Measurements from ENCODE around the gene TRAPPC2.

The TRAPPC2 gene

GRCh38 chrX:13693341-13693961 lies 41.0 kb downstream of the TRAPPC2 start:
- H3K4me3 ChIP-seq (ENCODE audit: low read depth in 1 of 5, low read length in 5 of 5): no peak overlapping the region
- H3K27ac ChIP-seq (ENCODE audit: low read depth, low read length): peak overlapping the region; percentile 11

GRCh38 chrX:13692771-13693231 lies 41.6 kb downstream of the TRAPPC2 start:
- Histone ChIP-seq H3K27ac (ENCODE audit: low read depth, low read length) (peak overlapping the region; percentile 11), H3K9ac (ENCODE audit: low read length in 5 of 5) (no peak overlapping the region), H3K4me3 (ENCODE audit: low read depth in 1 of 5, low read length in 5 of 5) (no peak overlapping the region), H3K27me3 (ENCODE audit: control insufficient read depth in 5 of 5, insufficient read depth in 4 of 5, low read length in 5 of 5) (peaks cover 0 to 17% (median 0%) of the 10 kb centered on the region in 5 donors), H3K9me3 (ENCODE audit: control insufficient read depth in 5 of 5, low read length in 5 of 5) (no peaks in the 10 kb centered on the region), H3K36me3 (ENCODE audit: control insufficient read depth in 5 of 5, insufficient read depth in 5 of 5, low read length in 5 of 5) (no peaks in the 10 kb centered on the region), H3K4me1 (ENCODE audit: control insufficient read depth in 5 of 5, insufficient read depth in 5 of 5, low read length in 5 of 5) (peaks cover 0 to 56% (median 41%) of the 10 kb centered on the region in 5 donors)

More at GRCh38 chrX:13693341-13693961, 41.0 kb downstream of the TRAPPC2 start:
- Histone ChIP-seq H3K27me3 (ENCODE audit: control insufficient read depth in 5 of 5, insufficient read depth in 4 of 5, low read length in 5 of 5) (peaks cover 0 to 12% (median 0%) of the 10 kb centered on the region in 5 donors), H3K4me1 (ENCODE audit: control insufficient read depth in 5 of 5, insufficient read depth in 5 of 5, low read length in 5 of 5) (peaks cover 0 to 54% (median 42%) of the 10 kb centered on the region in 5 donors), H3K9ac (ENCODE audit: low read length in 5 of 5) (peak overlapping the region in 1 of 5 donors; percentile 23), H3K36me3 (ENCODE audit: control insufficient read depth in 5 of 5, insufficient read depth in 5 of 5, low read length in 5 of 5) (no peaks in the 10 kb centered on the region), H3K9me3 (ENCODE audit: control insufficient read depth in 5 of 5, low read length in 5 of 5) (no peaks in the 10 kb centered on the region)

DNA sequence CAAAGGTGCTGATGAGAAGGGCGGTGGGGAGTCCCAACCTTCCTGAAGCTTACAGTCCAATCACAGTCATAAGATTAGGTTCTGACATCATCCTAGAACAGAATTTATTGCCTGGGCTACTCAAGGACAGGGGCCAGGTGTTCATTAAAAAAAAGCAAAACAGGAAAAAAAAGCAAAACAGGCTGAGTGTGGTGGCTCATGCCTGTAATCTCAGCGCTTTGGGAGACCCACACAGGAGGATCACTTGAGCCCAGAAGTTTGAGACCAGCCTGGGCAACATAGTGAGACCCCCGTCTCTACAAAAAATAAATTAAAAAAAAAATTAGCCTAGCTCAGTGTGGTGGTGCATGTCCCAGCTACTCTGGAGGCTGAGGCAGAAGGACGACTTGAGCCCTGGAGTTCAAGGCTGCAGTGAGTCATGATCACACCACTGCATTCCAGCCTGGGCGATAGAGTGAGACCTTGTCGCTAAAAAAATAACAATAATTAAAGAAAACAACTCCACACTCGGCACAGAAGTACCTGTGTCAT lies 42.5 kb downstream of the TRAPPC2 start:
- H3K4me1 ChIP-seq (ENCODE audit: control insufficient read depth in 5 of 5, insufficient read depth in 5 of 5, low read length in 5 of 5): peaks cover 0 to 55% (median 38%) of the 10 kb centered on the region in 5 donors

GRCh38 chrX:13690836-13691235 lies 43.6 kb downstream of the TRAPPC2 start:
- no peaks in the 10 kb centered on the region for H3K36me3 ChIP-seq (ENCODE audit: control insufficient read depth in 5 of 5, insufficient read depth in 5 of 5, low read length in 5 of 5)

More for the DNA sequence above, 42.5 kb downstream of the TRAPPC2 start:
- Histone ChIP-seq H3K27ac (ENCODE audit: low read depth, low read length) (peak overlapping the region; percentile 15), H3K4me3 (ENCODE audit: low read depth in 1 of 5, low read length in 5 of 5) (no peak overlapping the region), H3K9ac (ENCODE audit: low read length in 5 of 5) (no peak overlapping the region), H3K27me3 (ENCODE audit: control insufficient read depth in 5 of 5, insufficient read depth in 4 of 5, low read length in 5 of 5) (peaks cover 0 to 17% (median 0%) of the 10 kb centered on the region in 5 donors), H3K9me3 (ENCODE audit: control insufficient read depth in 5 of 5, low read length in 5 of 5) (no peaks in the 10 kb centered on the region), H3K36me3 (ENCODE audit: control insufficient read depth in 5 of 5, insufficient read depth in 5 of 5, low read length in 5 of 5) (no peaks in the 10 kb centered on the region)

GRCh38 chrX:13689741-13690211 lies 44.6 kb downstream of the TRAPPC2 start:
- Histone ChIP-seq H3K9ac (ENCODE audit: low read length in 5 of 5) (peak overlapping the region; percentile 51 to 91 (median 87)), H3K9me3 (ENCODE audit: control insufficient read depth in 5 of 5, low read length in 5 of 5) (no peaks in the 10 kb centered on the region), H3K27me3 (ENCODE audit: control insufficient read depth in 5 of 5, insufficient read depth in 4 of 5, low read length in 5 of 5) (peaks cover 0 to 13% (median 4%) of the 10 kb centered on the region in 5 donors), H3K4me3 (ENCODE audit: low read depth in 1 of 5, low read length in 5 of 5) (peak overlapping the region; percentile 69 to 97 (median 90)), H3K27ac (ENCODE audit: low read depth, low read length) (peak overlapping the region; percentile 94), H3K4me1 (ENCODE audit: control insufficient read depth in 5 of 5, insufficient read depth in 5 of 5, low read length in 5 of 5) (peaks cover 0 to 46% (median 30%) of the 10 kb centered on the region in 5 donors), H3K36me3 (ENCODE audit: control insufficient read depth in 5 of 5, insufficient read depth in 5 of 5, low read length in 5 of 5) (no peaks in the 10 kb centered on the region)

More at GRCh38 chrX:13690836-13691235, 43.6 kb downstream of the TRAPPC2 start:
- H3K9me3 ChIP-seq (ENCODE audit: control insufficient read depth in 5 of 5, low read length in 5 of 5): no peaks in the 10 kb centered on the region
- peak overlapping the region in 1 of 5 donors; percentile 91 for H3K9ac ChIP-seq (ENCODE audit: low read length in 5 of 5)
- H3K27ac ChIP-seq (ENCODE audit: low read depth, low read length): peak overlapping the region; percentile 94
- peaks cover 0 to 17% (median 0%) of the 10 kb centered on the region in 5 donors for H3K27me3 ChIP-seq (ENCODE audit: control insufficient read depth in 5 of 5, insufficient read depth in 4 of 5, low read length in 5 of 5)
- H3K4me3 ChIP-seq (ENCODE audit: low read depth in 1 of 5, low read length in 5 of 5): peak overlapping the region in 4 of 5 donors; percentile 69 to 91 (median 86)
- peaks cover 0 to 51% (median 37%) of the 10 kb centered on the region in 5 donors for H3K4me1 ChIP-seq (ENCODE audit: control insufficient read depth in 5 of 5, insufficient read depth in 5 of 5, low read length in 5 of 5)

- Histone ChIP-seq H3K9ac (ENCODE audit: low read length in 5 of 5) (peak within 1 kb of the TSS; percentile 57 to 91 (median 87)), H3K36me3 (ENCODE audit: control insufficient read depth in 5 of 5, insufficient read depth in 5 of 5, low read length in 5 of 5) (no peaks in the 10 kb centered on the region), H3K27ac (ENCODE audit: low read depth, low read length) (peak within 1 kb of the TSS; percentile 94), H3K27me3 (ENCODE audit: control insufficient read depth in 5 of 5, insufficient read depth in 4 of 5, low read length in 5 of 5) (peaks cover 0 to 13% (median 4%) of the 10 kb centered on the region in 5 donors), H3K4me1 (ENCODE audit: control insufficient read depth in 5 of 5, insufficient read depth in 5 of 5, low read length in 5 of 5) (peaks cover 0 to 39% (median 26%) of the 10 kb centered on the region in 5 donors), H3K9me3 (ENCODE audit: control insufficient read depth in 5 of 5, low read length in 5 of 5) (no peaks in the 10 kb centered on the region), H3K4me3 (ENCODE audit: low read depth in 1 of 5, low read length in 5 of 5) (peak within 1 kb of the TSS; percentile 69 to 97 (median 90))
Measured at GRCh38 chrX:13688958-13689740, 45.3 kb downstream of the TRAPPC2 start, which contains the start of gene RAB9A. Gene RAB9A (plus strand): TSS chrX:13689128. CDS start chrX:13708747, 19,619 bp downstream.

GRCh38 chrX:13688384-13688957 lies 45.9 kb downstream of the TRAPPC2 start:
- Histone ChIP-seq H3K36me3 (ENCODE audit: control insufficient read depth in 5 of 5, insufficient read depth in 5 of 5, low read length in 5 of 5) (no peaks in the 10 kb centered on the region), H3K4me1 (ENCODE audit: control insufficient read depth in 5 of 5, insufficient read depth in 5 of 5, low read length in 5 of 5) (peaks cover 0 to 33% (median 22%) of the 10 kb centered on the region in 5 donors), H3K27me3 (ENCODE audit: control insufficient read depth in 5 of 5, insufficient read depth in 4 of 5, low read length in 5 of 5) (peaks cover 0 to 13% (median 4%) of the 10 kb centered on the region in 5 donors), H3K27ac (ENCODE audit: low read depth, low read length) (peak overlapping the region; percentile 94), H3K9ac (ENCODE audit: low read length in 5 of 5) (peak overlapping the region in 4 of 5 donors; percentile 7 to 72 (median 60)), H3K4me3 (ENCODE audit: low read depth in 1 of 5, low read length in 5 of 5) (peak overlapping the region; percentile 69 to 91 (median 82)), H3K9me3 (ENCODE audit: control insufficient read depth in 5 of 5, low read length in 5 of 5) (no peaks in the 10 kb centered on the region)

GRCh38 chrX:13687203-13687602 lies 47.2 kb downstream of the TRAPPC2 start:
- Histone ChIP-seq H3K9me3 (ENCODE audit: control insufficient read depth in 5 of 5, low read length in 5 of 5) (no peaks in the 10 kb centered on the region), H3K27ac (ENCODE audit: low read depth, low read length) (no peak overlapping the region)

DNA sequence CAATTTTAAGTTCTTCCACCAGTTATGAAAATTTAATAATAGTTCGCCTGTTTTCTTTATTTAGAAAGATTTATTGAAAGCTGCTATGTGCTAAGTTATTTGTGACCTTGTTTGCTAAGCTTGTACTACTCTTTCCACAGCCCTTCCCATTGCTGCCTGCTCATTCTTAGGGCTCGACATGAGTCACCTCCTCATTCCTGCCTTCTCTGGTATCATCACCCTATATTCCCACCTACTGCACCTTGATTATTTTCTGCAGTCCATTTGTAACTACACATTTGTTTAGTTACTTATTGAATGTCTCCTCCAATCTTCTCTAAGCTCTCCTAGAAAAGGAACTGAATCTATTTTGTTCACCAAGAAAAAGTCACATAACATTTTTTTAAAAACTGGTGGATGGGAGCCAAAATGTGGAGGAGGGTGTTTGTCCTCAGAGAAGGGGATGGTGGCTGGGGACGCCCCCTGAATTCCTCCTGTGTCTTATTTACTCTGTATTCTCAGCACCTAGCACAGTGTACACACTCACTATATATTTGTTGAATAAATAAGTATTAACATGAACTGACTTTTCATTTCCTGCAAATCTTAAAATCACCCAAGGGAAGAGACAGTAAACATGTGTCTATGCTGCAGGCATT lies 49.2 kb downstream of the TRAPPC2 start:
- no peak overlapping the region for H3K9ac ChIP-seq (ENCODE audit: low read length in 5 of 5)

More at GRCh38 chrX:13687203-13687602, 47.2 kb downstream of the TRAPPC2 start:
- peaks cover 0 to 21% (median 10%) of the 10 kb centered on the region in 5 donors for H3K4me1 ChIP-seq (ENCODE audit: control insufficient read depth in 5 of 5, insufficient read depth in 5 of 5, low read length in 5 of 5)
- no peak overlapping the region for H3K9ac ChIP-seq (ENCODE audit: low read length in 5 of 5)
- no peak overlapping the region for H3K4me3 ChIP-seq (ENCODE audit: low read depth in 1 of 5, low read length in 5 of 5)
- peaks cover 0 to 13% (median 4%) of the 10 kb centered on the region in 5 donors for H3K27me3 ChIP-seq (ENCODE audit: control insufficient read depth in 5 of 5, insufficient read depth in 4 of 5, low read length in 5 of 5)
- H3K36me3 ChIP-seq (ENCODE audit: control insufficient read depth in 5 of 5, insufficient read depth in 5 of 5, low read length in 5 of 5): no peaks in the 10 kb centered on the region

More for the DNA sequence above, 49.2 kb downstream of the TRAPPC2 start:
- Histone ChIP-seq H3K36me3 (ENCODE audit: control insufficient read depth in 5 of 5, insufficient read depth in 5 of 5, low read length in 5 of 5) (peaks cover 0 to 2% (median 0%) of the 10 kb centered on the region in 5 donors), H3K27me3 (ENCODE audit: control insufficient read depth in 5 of 5, insufficient read depth in 4 of 5, low read length in 5 of 5) (peaks cover 0 to 11% (median 4%) of the 10 kb centered on the region in 5 donors), H3K4me3 (ENCODE audit: low read depth in 1 of 5, low read length in 5 of 5) (no peak overlapping the region), H3K27ac (ENCODE audit: low read depth, low read length) (no peak overlapping the region), H3K4me1 (ENCODE audit: control insufficient read depth in 5 of 5, insufficient read depth in 5 of 5, low read length in 5 of 5) (peaks cover 0 to 8% (median 4%) of the 10 kb centered on the region in 5 donors), H3K9me3 (ENCODE audit: control insufficient read depth in 5 of 5, low read length in 5 of 5) (no peaks in the 10 kb centered on the region)

Data from subcutaneous abdominal adipose tissue (tissue), 5 donors.